Neuronal stem cell (in vitro differentiated cells): ENCODE measurements around the gene LY86.

Experiments
- DNase-seq: peaks from one replicate; pipeline ENCODE4 v3.0.0-alpha.2; 2013; ENCODE audit warnings: low spot score
- H2AFZ ChIP-seq: one replicate; pipeline ENCODE4 v1.6.1; 2013; ENCODE audit warnings: mild to moderate bottlenecking, low read length, inconsistent platforms
- H2AK5ac ChIP-seq: 2 replicates; pipeline ENCODE4 v1.6.1; 2013; ENCODE audit warnings: low read depth, mild to moderate bottlenecking, inconsistent platforms, low read length, moderate library complexity, mixed read lengths
- H2BK120ac ChIP-seq: 2 replicates; pipeline ENCODE4 v1.6.1; 2013; ENCODE audit warnings: low read depth, mild to moderate bottlenecking, inconsistent platforms, low read length, moderate library complexity, mixed read lengths
- H2BK12ac ChIP-seq: one replicate; pipeline ENCODE4 v1.6.1; 2013; ENCODE audit warnings: low read length, inconsistent platforms
- H2BK15ac ChIP-seq: 2 replicates; pipeline ENCODE4 v1.6.1; 2013; ENCODE audit warnings: mild to moderate bottlenecking, low read length, inconsistent platforms, mixed read lengths
- H2BK5ac ChIP-seq: one replicate; pipeline ENCODE4 v1.6.1; 2013; ENCODE audit warnings: inconsistent platforms, mild to moderate bottlenecking, low read length, moderate library complexity
- H3K14ac ChIP-seq: one replicate; pipeline ENCODE4 v1.6.1; 2013; ENCODE audit warnings: low read length, inconsistent platforms
- H3K18ac ChIP-seq: 2 replicates; pipeline ENCODE4 v1.6.1; 2013; ENCODE audit warnings: low read length, inconsistent platforms
- H3K23ac ChIP-seq: 2 replicates; pipeline ENCODE4 v1.6.1; 2013; ENCODE audit warnings: low read depth, mild to moderate bottlenecking, mixed read lengths, low read length, inconsistent platforms; ENCODE audit not compliant: poor library complexity
- H3K27ac ChIP-seq: replicated peaks from 3 replicates; pipeline ENCODE4 v1.5.1; 2013; ENCODE audit warnings: low read length, inconsistent platforms
- H3K27me3 ChIP-seq, 3 experiments: 2 replicates each; pipeline ENCODE4 v1.6.1; 2013; ENCODE audit warnings: low read length in 3 of 3, mild to moderate bottlenecking in 2 of 3, inconsistent platforms in 1 of 3, low read depth in 1 of 3, mixed read lengths in 1 of 3, moderate library complexity in 1 of 3; ENCODE audit not compliant: control insufficient read depth in 3 of 3, insufficient read depth in 3 of 3
- H3K36me3 ChIP-seq, 2 donors: replicated peaks in 1 of 2; 2 replicates each; pipeline ENCODE4 v1.6.1; 2013; ENCODE audit warnings: low read length in 2 of 2; ENCODE audit not compliant: control insufficient read depth in 2 of 2, insufficient read depth in 2 of 2
- H3K4ac ChIP-seq: 2 replicates; pipeline ENCODE4 v1.6.1; 2013; ENCODE audit warnings: inconsistent platforms, mild to moderate bottlenecking, low read length, moderate library complexity
- H3K4me1 ChIP-seq, 2 donors: 1 replicate in 1 of 2; 2 replicates in 1 of 2; pipeline ENCODE4 v1.6.1; 2013; ENCODE audit warnings: low read length in 2 of 2, low read depth in 1 of 2; ENCODE audit not compliant: control insufficient read depth in 2 of 2, insufficient read depth in 1 of 2
- H3K4me2 ChIP-seq: one replicate; pipeline ENCODE4 v1.6.1; 2013; ENCODE audit warnings: mild to moderate bottlenecking, low read length, inconsistent platforms; ENCODE audit not compliant: insufficient read depth, poor library complexity, severe bottlenecking
- H3K4me3 ChIP-seq, 2 donors: 2 replicates each; pipeline ENCODE4 v1.5.1; 2013; ENCODE audit warnings: low read length in 2 of 2, mild to moderate bottlenecking in 2 of 2, inconsistent platforms in 1 of 2, moderate library complexity in 1 of 2
- H3K79me1 ChIP-seq: one replicate; pipeline ENCODE4 v1.6.1; 2013; ENCODE audit warnings: low read depth, mild to moderate bottlenecking, inconsistent platforms, low read length, moderate library complexity
- H3K9ac ChIP-seq: one replicate; pipeline ENCODE4 v1.6.1; 2013; ENCODE audit warnings: mild to moderate bottlenecking, low read depth, low read length, inconsistent platforms; ENCODE audit not compliant: poor library complexity
- H3K9me3 ChIP-seq, 2 donors: replicated peaks in 1 of 2; 2 replicates each; pipeline versions ENCODE3 to v1.6.1; 2013; ENCODE audit warnings: low read length in 2 of 2, mild to moderate bottlenecking in 2 of 2, inconsistent platforms in 1 of 2, low read depth in 1 of 2, mixed read lengths in 1 of 2, moderate library complexity in 1 of 2; ENCODE audit not compliant: control insufficient read depth in 2 of 2, insufficient read depth in 1 of 2
- H4K8ac ChIP-seq: one replicate; pipeline ENCODE4 v1.6.1; 2013; ENCODE audit warnings: low read depth, mild to moderate bottlenecking, inconsistent platforms, low read length, moderate library complexity
- H4K91ac ChIP-seq: one replicate; pipeline ENCODE4 v1.6.1; 2013; ENCODE audit warnings: low read length, low read depth, mild to moderate bottlenecking, inconsistent platforms; ENCODE audit not compliant: poor library complexity
- WGBS, 2 donors: extraction: QIAGEN DNeasy Blood & Tissue Kit; methylation state at CpG; one replicate each; pipeline ENCODE4 v1.1.7; 2013; ENCODE audit warnings: missing lambda C conversion rate in 2 of 2, mixed read lengths in 1 of 2; ENCODE audit not compliant: insufficient read length in 2 of 2, insufficient replicate concordance in 1 of 2; ENCODE audit errors: extremely low coverage in 2 of 2; 5-methylcytosine and 5-hydroxymethylcytosine counted together

LY86 gene

DNA sequence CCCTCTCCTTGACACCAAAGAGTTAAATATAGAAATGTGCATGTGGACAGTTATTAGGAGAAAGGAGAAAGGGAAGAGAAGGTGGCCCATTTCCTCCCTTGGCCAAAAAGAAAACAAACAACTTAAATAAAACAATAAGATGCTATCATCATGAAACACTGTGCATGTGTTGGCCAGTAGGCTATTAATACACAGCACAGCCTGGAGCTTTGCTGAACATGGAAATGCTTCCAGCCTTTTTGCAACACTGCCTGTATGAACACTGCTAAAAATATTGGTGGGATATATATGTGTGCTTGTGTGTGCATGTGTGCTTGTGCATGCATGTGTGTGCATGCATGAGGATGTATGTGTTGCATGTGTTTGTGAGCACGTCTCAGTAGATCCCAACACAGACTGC is 100.4 kb downstream of the LY86 start:
- WGBS, 2 donors: no CpG with 5 or more reads among the region's 1 CpG
- no peak overlapping the region for H2AK5ac ChIP-seq
- H3K4me2 ChIP-seq: no peak overlapping the region
- H3K79me1 ChIP-seq: no peaks in the 10 kb centered on the region
- no peak overlapping the region for H3K14ac ChIP-seq
- no peak overlapping the region for H2BK120ac ChIP-seq
- peaks cover 0 to 2% of the 10 kb centered on the region in 2 donors for H3K36me3 ChIP-seq
- no peak overlapping the region for H3K23ac ChIP-seq
- no peak for DNase-seq
- no peak overlapping the region for H2BK15ac ChIP-seq
- H3K4me1 ChIP-seq: peaks cover 0 to 6% of the 10 kb centered on the region in 2 donors
- H4K91ac ChIP-seq: no peak overlapping the region
- H4K8ac ChIP-seq: no peak overlapping the region
- no peak overlapping the region for H2BK5ac ChIP-seq
- no peak overlapping the region for H2AFZ ChIP-seq
- H3K9me3 ChIP-seq: peaks cover 0 to 8% of the 10 kb centered on the region in 2 donors
- no peak overlapping the region for H3K27ac ChIP-seq
- H3K4me3 ChIP-seq: no peak overlapping the region
- H3K4ac ChIP-seq: peak overlapping the region; percentile 44
- no peak overlapping the region for H2BK12ac ChIP-seq
- no peak overlapping the region for H3K18ac ChIP-seq
- no peaks in the 10 kb centered on the region for H3K27me3 ChIP-seq
- H3K9ac ChIP-seq: no peak overlapping the region

DNA sequence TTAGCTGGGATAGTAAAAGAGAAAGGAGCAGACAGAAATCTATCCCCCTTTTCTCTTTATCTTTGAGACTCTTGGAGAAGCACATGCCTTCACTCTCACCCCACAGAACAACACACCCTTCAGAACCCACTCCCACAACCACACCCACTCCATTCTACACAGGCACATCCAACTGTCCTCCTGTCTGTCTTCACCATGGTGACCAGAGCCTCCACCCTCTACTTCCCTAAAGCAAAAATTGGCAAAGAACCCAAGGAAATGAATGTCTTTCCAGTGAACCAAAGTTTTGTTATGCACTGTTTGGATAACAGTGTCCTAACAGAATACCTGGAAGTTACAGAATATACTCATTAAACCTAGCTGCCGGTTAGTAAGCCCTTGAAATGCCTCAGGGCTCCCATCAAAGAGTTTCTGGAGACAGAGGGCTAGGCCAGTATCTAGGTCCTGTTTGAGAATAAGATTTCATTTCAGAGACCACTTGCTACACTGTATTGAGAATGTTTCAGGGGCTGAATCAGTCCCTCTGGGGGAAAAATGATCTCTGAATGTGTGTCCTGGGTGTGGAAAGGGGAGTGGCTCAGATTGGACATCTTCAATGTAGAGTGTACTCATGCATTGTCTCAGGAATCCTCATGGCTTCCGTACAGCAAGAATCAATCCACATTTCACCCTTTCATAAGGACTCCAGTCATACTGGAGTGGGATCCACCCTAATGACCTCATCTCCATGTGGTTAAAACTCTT is 101.1 kb downstream of the LY86 start:
- Histone ChIP-seq H3K9ac (no peak overlapping the region), H2BK12ac (no peak overlapping the region), H2BK120ac (no peak overlapping the region), H2BK5ac (no peak overlapping the region), H3K9me3 (peaks cover 0 to 6% of the 10 kb centered on the region in 2 donors), H3K4me3 (no peak overlapping the region), H4K91ac (no peak overlapping the region), H3K4me1 (peaks cover 0 to 6% of the 10 kb centered on the region in 2 donors), H2AFZ (no peak overlapping the region), H3K14ac (no peak overlapping the region), H3K23ac (no peak overlapping the region), H3K79me1 (no peaks in the 10 kb centered on the region), H3K4ac (no peak overlapping the region), H4K8ac (no peak overlapping the region), H2AK5ac (no peak overlapping the region), H3K4me2 (no peak overlapping the region), H3K27me3 (no peaks in the 10 kb centered on the region), H2BK15ac (no peak overlapping the region), H3K36me3 (peaks cover 0 to 2% of the 10 kb centered on the region in 2 donors), H3K27ac (no peak overlapping the region), H3K18ac (no peak overlapping the region)
- WGBS, 2 donors: no CpG with 5 or more reads among the region's 2 CpGs
- DNase-seq: no peak

DNA sequence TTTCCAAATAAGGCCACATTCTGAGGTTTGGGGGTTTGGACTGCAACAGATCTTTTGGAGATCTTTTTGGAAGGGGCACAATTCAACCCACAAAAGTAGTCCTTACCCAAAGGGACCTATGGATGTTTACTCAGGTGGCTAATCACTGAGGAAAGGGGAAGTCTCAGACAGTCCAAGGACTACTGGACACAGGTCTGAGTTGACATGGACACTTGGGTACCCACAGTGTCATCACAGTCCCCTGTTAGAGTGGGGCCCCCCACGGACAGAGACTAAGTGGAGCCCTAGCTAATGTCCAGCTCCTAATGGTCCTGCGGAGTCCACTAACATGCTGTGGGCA is 101.6 kb downstream of the LY86 start:
- WGBS, 2 donors: no CpG with 5 or more reads among the region's 2 CpGs
- H2AK5ac ChIP-seq: no peak overlapping the region

DNA sequence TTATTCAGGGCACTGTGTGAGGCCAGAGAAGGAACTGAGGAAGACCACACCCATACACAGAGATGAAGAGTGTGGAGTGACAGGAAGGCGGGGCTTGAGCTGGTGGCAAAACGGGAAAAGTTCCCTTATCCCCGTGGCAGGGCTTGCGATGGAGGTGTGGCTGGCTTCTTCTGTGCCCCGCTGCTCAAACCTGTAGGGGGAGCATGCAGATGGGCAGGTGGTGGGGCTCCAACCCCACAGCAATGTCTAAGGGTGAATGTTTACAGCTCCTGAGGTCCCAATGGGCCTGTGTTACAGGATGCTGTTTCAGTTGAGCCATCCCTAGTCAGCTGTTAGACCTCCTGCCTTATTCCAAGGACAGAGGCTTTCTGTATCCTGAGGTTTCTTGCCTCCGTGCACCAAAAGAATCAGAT is 105.9 kb downstream of the LY86 start:
- H3K9me3 ChIP-seq: peaks cover 0 to 6% of the 10 kb centered on the region in 2 donors
- H3K36me3 ChIP-seq: peaks cover 0 to 2% of the 10 kb centered on the region in 2 donors
- H3K9ac ChIP-seq: no peak overlapping the region

More for the DNA sequence above, 101.6 kb downstream of the LY86 start:
- no peak overlapping the region for H3K14ac ChIP-seq
- H2AFZ ChIP-seq: no peak overlapping the region
- H3K4me3 ChIP-seq: no peak overlapping the region
- H3K9ac ChIP-seq: no peak overlapping the region
- H4K8ac ChIP-seq: no peak overlapping the region
- no peak overlapping the region for H2BK15ac ChIP-seq
- no peak overlapping the region for H2BK120ac ChIP-seq
- no peak overlapping the region for H4K91ac ChIP-seq
- H3K27me3 ChIP-seq: no peaks in the 10 kb centered on the region
- H3K23ac ChIP-seq: no peak overlapping the region
- peaks cover 0 to 6% of the 10 kb centered on the region in 2 donors for H3K4me1 ChIP-seq
- peaks cover 0 to 2% of the 10 kb centered on the region in 2 donors for H3K36me3 ChIP-seq
- no peak overlapping the region for H2BK5ac ChIP-seq
- H3K4ac ChIP-seq: no peak overlapping the region
- H3K18ac ChIP-seq: no peak overlapping the region
- no peaks in the 10 kb centered on the region for H3K79me1 ChIP-seq
- no peak overlapping the region for H2BK12ac ChIP-seq
- no peak for DNase-seq
- H3K9me3 ChIP-seq: peaks cover 0 to 6% of the 10 kb centered on the region in 2 donors
- no peak overlapping the region for H3K4me2 ChIP-seq
- no peak overlapping the region for H3K27ac ChIP-seq

More for the DNA sequence above, 105.9 kb downstream of the LY86 start:
- no peak overlapping the region for H4K8ac ChIP-seq
- H3K14ac ChIP-seq: no peak overlapping the region
- H3K4me3 ChIP-seq: no peak overlapping the region
- no peak for DNase-seq
- no peak overlapping the region for H3K4me2 ChIP-seq
- no peak overlapping the region for H2BK5ac ChIP-seq
- no peak overlapping the region for H2AFZ ChIP-seq
- H2BK12ac ChIP-seq: no peak overlapping the region
- no peak overlapping the region for H2AK5ac ChIP-seq
- H3K4me1 ChIP-seq: peaks cover 0 to 5% of the 10 kb centered on the region in 2 donors
- H3K27ac ChIP-seq: no peak overlapping the region
- H3K27me3 ChIP-seq: no peaks in the 10 kb centered on the region
- no peak overlapping the region for H3K18ac ChIP-seq
- no peaks in the 10 kb centered on the region for H3K79me1 ChIP-seq
- H2BK15ac ChIP-seq: no peak overlapping the region
- no peak overlapping the region for H3K23ac ChIP-seq
- no peak overlapping the region for H4K91ac ChIP-seq
- H3K4ac ChIP-seq: no peak overlapping the region
- no peak overlapping the region for H2BK120ac ChIP-seq
- WGBS, 2 donors: no CpG with 5 or more reads among the region's 6 CpGs
